Activated naive CD4-positive, alpha-beta T cell treated with Interleukin-2 at 50 U/mL for 16 hours (primary cell): ENCODE results near the gene URM1.
A peak's percentile ranks its signal among the peaks of the same experiment; 100 is the strongest.
"Not testable (repeated sequence)": the region's sequence is repeated elsewhere in the genome, so short reads cannot be mapped to it uniquely, and the experiment has no call there.

Experiments
- DNase-seq: peaks from one replicate; pipeline ENCODE4 v3.0.0-alpha.2; 2020

URM1 gene

GRCh38 chr9:128370752-128371629 lies at the start of gene URM1:
Gene URM1, plus strand, starts transcription at chr9:128371374. Its CDS starts 7 bp downstream, at chr9:128371381.
- peak; percentile 98 for DNase-seq

DNA sequence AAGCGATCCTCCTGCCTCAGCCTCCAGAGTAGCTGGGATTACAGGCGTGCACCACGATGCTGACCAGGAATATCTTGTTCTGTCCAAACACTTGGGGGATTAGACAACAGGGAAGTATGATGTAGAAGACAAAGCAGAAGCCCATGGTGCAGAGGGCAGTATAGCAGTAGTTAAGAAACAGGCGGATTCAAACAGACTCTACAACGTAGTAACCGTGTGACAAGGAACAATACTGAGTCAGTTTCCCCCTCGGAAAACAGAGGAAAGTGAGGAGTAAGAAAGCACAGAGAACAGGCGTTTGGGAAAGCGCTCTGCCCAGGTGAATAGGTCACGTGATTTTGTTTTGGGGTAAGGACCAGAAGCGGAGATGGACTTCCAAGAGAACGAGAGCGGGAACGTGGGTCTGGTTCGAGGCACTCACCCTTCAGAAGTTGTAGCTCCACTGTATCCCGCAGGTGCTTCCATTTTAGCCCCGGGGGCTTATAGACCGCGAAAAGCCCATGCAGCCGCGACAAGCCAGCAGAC lies 49.2 kb upstream of the URM1 start:
- DNase-seq, result no peak

DNA sequence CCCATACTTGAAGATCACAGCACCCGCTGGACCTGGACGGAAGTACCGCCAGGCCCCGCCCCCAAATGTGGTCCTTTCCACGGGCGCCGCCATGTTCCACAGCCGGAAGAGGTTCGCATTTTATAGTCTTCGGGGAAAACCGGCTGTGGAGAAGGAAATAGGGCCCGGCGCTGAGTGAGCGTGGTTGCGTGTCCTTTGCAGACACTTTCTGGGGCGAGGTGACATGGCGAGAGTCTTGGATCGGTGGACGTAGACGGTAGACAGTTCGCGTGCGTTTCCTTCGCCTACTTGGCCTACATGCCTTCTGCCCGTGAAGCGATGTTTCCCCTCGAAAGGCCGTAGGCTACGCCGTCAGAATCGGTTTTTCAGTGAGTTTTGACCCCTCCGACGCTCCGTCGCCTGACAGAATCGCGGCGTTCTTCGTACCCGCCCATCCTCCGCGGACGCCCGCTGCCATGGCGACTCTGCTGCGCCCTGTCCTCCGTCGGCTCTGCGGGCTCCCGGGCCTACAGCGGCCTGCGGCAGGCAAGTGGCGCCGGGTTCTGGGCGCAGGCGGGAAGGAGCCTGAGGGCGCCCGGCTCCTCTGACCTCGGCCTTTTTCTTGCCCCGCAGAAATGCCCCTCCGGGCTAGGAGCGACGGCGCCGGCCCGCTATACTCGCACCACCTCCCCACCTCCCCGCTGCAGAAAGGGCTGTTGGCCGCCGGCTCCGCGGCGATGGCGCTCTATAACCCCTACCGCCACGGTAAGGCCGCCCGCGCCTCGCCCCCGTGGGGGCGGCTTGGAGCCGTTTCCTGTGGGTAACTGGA lies 48.6 kb upstream of the URM1 start, which contains the start of the genes COQ4 and TRUB2:
Gene COQ4, plus strand, starts transcription at position 436 of the 808 bp plus-strand sequence. Its CDS starts 20 bp downstream, at position 456.
Gene TRUB2, minus strand, starts transcription at position 44 of the 808 bp plus-strand sequence. Its CDS starts 39 bp downstream, at position 5.
- DNase-seq, result peak; percentile 93

DNA sequence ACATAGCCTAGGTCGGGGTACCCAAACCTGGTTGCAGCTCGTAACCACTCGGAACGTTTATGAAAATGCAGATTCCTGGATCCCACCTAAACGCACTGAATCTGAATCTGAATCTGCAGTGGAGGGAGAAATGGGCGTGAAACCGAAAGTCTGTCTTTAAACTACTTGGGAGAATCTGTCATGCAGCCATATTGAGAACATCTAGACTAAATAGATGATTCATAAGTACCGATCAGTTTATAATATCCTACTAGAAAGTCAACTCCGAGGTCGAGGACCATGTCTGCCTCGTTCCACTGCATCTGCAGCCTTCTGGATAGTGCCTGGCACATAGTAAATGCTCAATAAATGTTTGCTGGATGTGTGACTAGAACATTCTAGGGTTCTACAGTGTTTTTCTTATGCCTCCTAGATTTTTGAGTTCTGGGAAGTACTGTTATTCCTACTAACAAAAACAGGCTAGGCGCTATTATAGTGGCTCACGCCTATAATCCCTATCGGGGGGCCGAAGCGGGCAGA lies 47.9 kb upstream of the URM1 start:
- no peak for DNase-seq

GRCh38 chr9:128323791-128324190 lies 47.4 kb upstream of the URM1 start:
- no peak for DNase-seq

- no peak for DNase-seq
These were observed 46.8 kb upstream of the URM1 start for GRCh38 chr9:128324401-128324800.

- DNase-seq, result no peak
These were observed 45.5 kb upstream of the URM1 start for GRCh38 chr9:128325629-128326028.

DNA sequence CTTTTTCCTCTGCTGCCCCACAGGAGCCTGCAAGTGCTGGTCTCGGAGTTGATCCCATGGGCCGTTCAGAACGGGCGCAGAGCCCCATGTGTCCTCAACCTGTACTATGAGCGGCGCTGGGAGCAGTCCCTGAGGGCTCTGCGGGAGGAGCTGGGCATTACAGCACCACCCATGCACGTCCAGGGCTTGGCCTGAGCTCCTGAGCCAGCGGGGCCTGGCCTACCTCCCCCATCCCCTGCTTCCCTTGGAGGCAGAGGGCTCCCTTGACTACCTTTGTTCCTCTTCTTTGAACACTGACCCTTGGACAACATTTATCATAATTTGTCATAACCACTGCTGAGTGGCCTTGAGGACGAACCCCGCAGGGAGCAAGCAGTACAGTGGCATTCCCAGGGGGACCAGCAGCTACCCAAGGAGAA lies 37.7 kb upstream of the URM1 start:
- DNase-seq, result no peak

DNA sequence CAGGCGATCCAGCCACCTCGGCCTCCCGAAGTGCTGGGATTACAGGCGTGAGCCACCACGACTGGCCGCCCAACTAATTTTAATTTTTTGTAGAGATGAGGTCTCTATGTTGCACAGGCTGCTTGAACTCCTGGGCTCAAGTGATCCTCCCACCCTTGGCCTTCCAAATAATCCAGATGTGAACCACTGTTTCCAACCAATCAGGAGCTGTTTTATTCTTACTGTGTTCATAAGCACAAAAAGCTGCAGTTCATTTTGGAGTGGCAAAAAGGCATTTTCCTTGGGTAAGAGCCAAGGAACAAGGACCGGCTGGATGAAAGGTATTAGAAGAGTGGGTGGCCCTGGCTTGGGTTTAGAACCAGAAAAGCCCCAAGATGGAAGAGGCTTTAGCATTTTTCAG lies 36.0 kb upstream of the URM1 start:
- no peak for DNase-seq

DNA sequence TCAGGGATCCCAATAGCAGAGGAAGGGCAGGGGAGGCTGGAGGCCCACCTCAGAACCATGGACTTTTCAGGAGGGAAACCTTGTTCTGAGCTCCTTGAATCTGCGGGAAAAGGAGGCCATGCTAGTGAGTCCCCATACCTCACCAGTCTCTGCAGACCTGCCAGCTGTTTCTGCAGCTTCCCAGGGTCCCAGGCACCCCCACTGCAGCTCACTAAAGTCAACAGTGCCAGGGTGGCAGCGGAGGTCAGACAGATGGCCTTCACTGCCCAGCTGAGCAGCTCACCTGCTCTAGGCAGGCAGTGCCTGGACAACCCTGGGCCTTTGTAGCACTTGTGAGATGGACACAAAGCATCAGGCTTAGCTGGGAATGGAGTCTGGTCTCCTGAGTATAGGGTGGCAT lies 35.3 kb upstream of the URM1 start:
- no peak for DNase-seq

GRCh38 chr9:128337936-128338335 lies 33.2 kb upstream of the URM1 start:
- DNase-seq, result no peak

- not testable (repeated sequence) for DNase-seq
These were observed 32.1 kb upstream of the URM1 start for GRCh38 chr9:128338852-128339614.

- DNase-seq, result peak; percentile 83
These were observed 31.1 kb upstream of the URM1 start, which contains the start of gene SLC27A4 for GRCh38 chr9:128339761-128340690. Gene SLC27A4, plus strand, starts transcription at chr9:128340527. Its CDS starts 2,606 bp downstream, at chr9:128343133.

DNA sequence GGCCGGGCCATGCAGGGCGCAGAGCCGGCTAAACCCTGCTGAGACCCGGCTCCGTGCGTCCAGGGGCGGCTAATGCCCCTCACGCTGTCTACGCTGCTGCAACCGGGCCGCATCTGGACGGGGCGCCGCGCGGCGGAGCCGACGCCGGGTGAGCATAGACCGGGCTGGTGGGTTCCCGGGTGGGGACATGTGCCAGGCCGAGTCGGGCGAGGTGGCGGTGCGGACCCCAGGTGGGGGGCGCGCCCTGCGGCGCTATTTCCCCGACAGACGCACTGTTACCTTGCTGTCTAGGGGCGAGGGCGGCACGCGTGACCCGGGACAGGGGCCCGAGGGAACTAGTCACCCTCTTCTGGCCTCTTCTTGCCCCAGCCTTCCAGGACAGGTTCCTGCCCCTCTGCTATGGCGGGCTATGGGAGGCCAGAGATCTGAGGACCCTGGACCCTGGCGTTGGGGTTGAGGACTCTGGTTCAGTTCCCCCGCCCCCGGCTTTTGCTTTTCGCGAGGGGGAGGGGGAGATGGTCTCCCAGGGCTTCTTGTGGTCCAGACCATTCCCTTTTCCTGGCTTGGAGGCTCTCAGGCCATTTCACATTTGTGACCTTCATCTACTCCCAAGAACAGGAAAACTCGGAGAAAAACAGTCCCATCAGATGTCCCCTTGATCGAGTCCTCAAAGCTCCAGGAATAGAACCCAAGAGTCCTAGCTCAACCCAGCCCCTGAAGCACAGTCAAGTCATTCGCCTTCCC lies 30.3 kb upstream of the URM1 start:
- peak; percentile 28 for DNase-seq

DNA sequence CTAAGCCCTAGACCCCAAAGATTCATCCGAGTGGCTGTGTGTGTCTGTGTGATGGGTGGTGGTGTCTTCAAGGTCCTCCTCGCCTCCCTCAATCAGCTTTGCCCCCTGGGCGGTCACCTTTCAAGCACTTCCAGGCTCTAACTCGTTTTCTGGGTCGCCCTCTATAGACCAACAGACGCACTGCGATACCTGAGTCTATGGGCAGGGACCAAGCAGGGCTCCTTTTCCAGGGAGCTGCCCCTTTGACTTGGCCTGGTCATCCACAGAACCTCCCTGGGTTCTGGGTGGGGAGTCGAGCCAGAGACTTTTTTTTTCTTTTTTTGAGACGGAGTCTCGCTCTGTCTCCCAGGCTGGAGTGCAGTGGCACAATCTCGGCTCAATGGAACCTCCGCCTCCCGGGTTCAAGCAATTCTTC lies 29.7 kb upstream of the URM1 start:
- DNase-seq, result peak; percentile 75

- no peak for DNase-seq
These were observed 28.0 kb upstream of the URM1 start for GRCh38 chr9:128342971-128343680.

GRCh38 chr9:128343855-128344254 lies 27.3 kb upstream of the URM1 start:
- DNase-seq, result no peak

DNA sequence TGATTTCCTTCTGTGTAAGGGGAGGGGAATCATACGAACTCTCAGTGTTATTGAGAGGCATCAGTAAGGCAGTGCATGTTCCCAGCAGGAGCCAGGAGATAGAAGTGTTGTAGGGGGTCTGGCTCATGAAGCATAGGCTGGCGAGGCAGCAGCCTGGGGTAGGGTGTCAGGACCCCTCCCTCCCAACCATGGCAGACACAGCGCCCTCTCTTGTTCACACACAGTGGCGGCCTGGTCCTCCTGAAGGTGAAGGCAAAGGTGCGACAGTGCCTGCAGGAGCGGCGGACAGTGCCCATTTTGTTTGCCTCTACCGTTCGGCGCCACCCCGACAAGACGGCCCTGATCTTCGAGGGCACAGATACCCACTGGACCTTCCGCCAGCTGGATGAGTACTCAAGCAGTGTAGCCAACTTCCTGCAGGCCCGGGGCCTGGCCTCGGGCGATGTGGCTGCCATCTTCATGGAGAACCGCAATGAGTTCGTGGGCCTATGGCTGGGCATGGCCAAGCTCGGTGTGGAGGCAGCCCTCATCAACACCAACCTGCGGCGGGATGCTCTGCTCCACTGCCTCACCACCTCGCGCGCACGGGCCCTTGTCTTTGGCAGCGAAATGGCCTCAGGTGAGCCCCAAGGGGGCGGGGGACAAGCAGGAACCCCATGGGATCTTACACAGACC lies 26.1 kb upstream of the URM1 start:
- no peak for DNase-seq

DNA sequence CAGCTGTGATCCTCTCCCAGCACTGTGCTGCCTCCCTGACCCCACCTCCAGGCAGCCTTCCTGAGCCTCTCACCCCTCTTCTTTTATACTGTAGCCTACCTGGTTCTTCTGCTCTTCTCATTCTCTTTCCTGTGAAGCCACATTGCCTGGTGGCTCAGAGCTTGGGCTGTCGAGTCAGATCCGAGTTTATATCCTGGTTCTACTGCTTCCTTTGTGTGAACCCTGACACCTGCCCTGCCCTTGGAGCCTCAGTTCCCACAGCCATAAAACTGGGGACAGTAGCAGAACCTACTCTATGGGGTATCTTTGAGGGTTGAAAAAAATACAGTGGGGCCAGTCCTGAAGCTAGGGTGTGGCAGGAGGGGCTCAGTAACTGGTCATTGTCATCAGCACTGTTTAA lies 22.0 kb upstream of the URM1 start:
- no peak for DNase-seq
